GM10266 (cell line): ENCODE data around the gene RPL12.

Experiments used
- DNase-seq: peaks from one replicate; pipeline ENCODE4 v3.0.0; 2012; ENCODE audit errors: extremely low spot score
- CTCF ChIP-seq: IDR thresholded peaks from 2 replicates; pipeline ENCODE4 v1.5.1; 2012; ENCODE audit warnings: mild to moderate bottlenecking, low read depth; ENCODE audit not compliant: control insufficient read depth, insufficient read depth; ENCODE audit errors: missing control alignments

RPL12 gene

GRCh38 chr9:127423476-127423933, 27.7 kb downstream of the RPL12 start:
- DNase-seq, result no peak
- no peak for TF ChIP-seq CTCF

- no peak for TF ChIP-seq CTCF
- no peak for DNase-seq
Observed at GRCh38 chr9:127422787-127423186, 28.4 kb downstream of the RPL12 start.

- no peak for DNase-seq
- no peak for TF ChIP-seq CTCF
Observed at GRCh38 chr9:127422133-127422782, 28.9 kb downstream of the RPL12 start.

GRCh38 chr9:127421057-127421456, 30.1 kb downstream of the RPL12 start:
- DNase-seq, result no peak
- no peak for TF ChIP-seq CTCF

- DNase-seq, result no peak
- TF ChIP-seq CTCF, result no peak
Observed at GRCh38 chr9:127419348-127419747, 31.9 kb downstream of the RPL12 start.

GRCh38 chr9:127418037-127418471, 33.2 kb downstream of the RPL12 start:
- peak; percentile 48 for TF ChIP-seq CTCF
- no peak for DNase-seq

GRCh38 chr9:127417131-127418036, 33.8 kb downstream of the RPL12 start:
- no peak for DNase-seq
- TF ChIP-seq CTCF, result no peak
